ENCODE data around the gene PPP1R14C. TPM values are rescaled to one million over a fixed set of nuclear protein-coding genes. Genes with fewer than 3 reads are reported as not detected.

PPP1R14C gene
- polyA plus RNA-seq, 2 of the 4 experiments (the other 2 are of a cell fraction) = 0.34 to 0.43 TPM

- ATAC-seq (no peak), FAIRE-seq (no peak), DNase-seq (ENCODE audit: low read depth in 1 of 2, low spot score in 1 of 2) (no peak)
- Histone ChIP-seq H3K9me3 (no peaks in the 10 kb centered on the region), H3K4me1 (no peaks in the 10 kb centered on the region), H3K27ac (no peak overlapping the region), H3K4me2 (no peak overlapping the region), H3K4me3 (no peak overlapping the region)
- ChIA-PET POLR2A (no interaction called here), CTCF (interaction anchor here (0.5 kb wide), 1 partner anchor 1324 kb away, joined by 3 read pairs; no protein-coding TSS in a partner anchor)
- WGBS (ENCODE audit: missing lambda C conversion rate) = 24% methylated on average over 1 of the region's 1 CpG
- no peak for TF ChIP-seq PHF8 (IDR thresholded peaks at IDR 0.05; ENCODE audit: borderline replicate concordance, low read depth)
Measured at GRCh38 chr6:150279533-150279932, 136.7 kb downstream of the PPP1R14C start.

- Histone ChIP-seq H3K4me3 (no peak overlapping the region), H3K4me1 (no peaks in the 10 kb centered on the region), H3K27ac (no peak overlapping the region), H3K9me3 (no peaks in the 10 kb centered on the region), H3K4me2 (no peak overlapping the region)
- DNase-seq (ENCODE audit: low read depth in 1 of 2, low spot score in 1 of 2) = no peak
- ATAC-seq = no peak
- WGBS (ENCODE audit: missing lambda C conversion rate) = 52% methylated on average over 1 of the region's 1 CpG
- TF ChIP-seq ATOH8 (CRISPR knock-in tag; IDR thresholded peaks at IDR 0.05; ENCODE audit: low read depth) (no peak), BCL3 (IDR thresholded peaks at IDR 0.05) (no peak), RAD21 (conservative IDR thresholded peaks at IDR 0.05 in 1 of 2, IDR thresholded peaks at IDR 0.05 in 1 of 2) (no peak), PHF8 (IDR thresholded peaks at IDR 0.05; ENCODE audit: borderline replicate concordance, low read depth) (no peak)
- ChIA-PET CTCF (no interaction called here), POLR2A (no interaction called here)
- no peak for FAIRE-seq
Measured at GRCh38 chr6:150280703-150281102, 137.9 kb downstream of the PPP1R14C start.

- CTCF ChIA-PET = no interaction called here
- Histone ChIP-seq H3K4me3 (no peak overlapping the region), H3K9me3 (no peaks in the 10 kb centered on the region), H3K4me1 (no peaks in the 10 kb centered on the region), H3K4me2 (no peak overlapping the region), H3K27ac (no peak overlapping the region)
- TF ChIP-seq FOSB (CRISPR knock-in tag; IDR thresholded peaks at IDR 0.05) = no peak
- no peak for TF ChIP-seq MAZ (IDR thresholded peaks at IDR 0.05; ENCODE audit: borderline replicate concordance, low read depth, low read length)
- no peak for TF ChIP-seq POLR2AphosphoS2 (conservative IDR thresholded peaks at IDR 0.05; ENCODE audit: low read length)
- TF ChIP-seq RFX5 (IDR thresholded peaks at IDR 0.05) = no peak
- no peak for TF ChIP-seq ELK1 (IDR thresholded peaks at IDR 0.05; ENCODE audit: low read depth, low read length)
- DNase-seq (ENCODE audit: low read depth in 1 of 2, low spot score in 1 of 2) = no peak
- POLR2A ChIA-PET = no interaction called here
- no peak for ATAC-seq
- FAIRE-seq = no peak
Measured at GRCh38 chr6:150281767-150282166, 138.9 kb downstream of the PPP1R14C start.

GRCh38 chr6:150282806-150283205, 140.0 kb downstream of the PPP1R14C start:
- H3K4me2 ChIP-seq = no peak overlapping the region
- POLR2A ChIA-PET = no interaction called here
- CTCF ChIA-PET = no interaction called here
- no peaks in the 10 kb centered on the region for H3K4me1 ChIP-seq
- H3K27ac ChIP-seq = no peak overlapping the region
- FAIRE-seq (no peak), ATAC-seq (no peak), DNase-seq (ENCODE audit: low read depth in 1 of 2, low spot score in 1 of 2) (no peak)
- no peak for TF ChIP-seq EP300 (IDR thresholded peaks at IDR 0.05)
- TF ChIP-seq CHD2 (IDR thresholded peaks at IDR 0.05; ENCODE audit: low read length, partially characterized antibody) = no peak
- TF ChIP-seq FOXS1 (CRISPR knock-in tag; IDR thresholded peaks at IDR 0.05) = no peak
- no peak for TF ChIP-seq POLR2A (IDR thresholded peaks at IDR 0.05; ENCODE audit: low read length)
- no peak for TF ChIP-seq ATOH8 (CRISPR knock-in tag; IDR thresholded peaks at IDR 0.05; ENCODE audit: low read depth)
- no peak for TF ChIP-seq MAFK (IDR thresholded peaks at IDR 0.05; ENCODE audit: partially characterized antibody)
- no peak for TF ChIP-seq GATA3 (IDR thresholded peaks at IDR 0.05; ENCODE audit: borderline replicate concordance)
- TF ChIP-seq MAZ (IDR thresholded peaks at IDR 0.05; ENCODE audit: borderline replicate concordance, low read depth, low read length) = no peak
- no peaks in the 10 kb centered on the region for H3K9me3 ChIP-seq
- H3K4me3 ChIP-seq = no peak overlapping the region
